ENCODE results near the gene ENOX2. TPM values are rescaled to one million over a fixed set of nuclear protein-coding genes. Genes with fewer than 3 reads are reported as not detected.

The ENOX2 gene
- polyA plus RNA-seq, 3 donors, result 6.8 to 22.1 (median 14.7) TPM

DNA sequence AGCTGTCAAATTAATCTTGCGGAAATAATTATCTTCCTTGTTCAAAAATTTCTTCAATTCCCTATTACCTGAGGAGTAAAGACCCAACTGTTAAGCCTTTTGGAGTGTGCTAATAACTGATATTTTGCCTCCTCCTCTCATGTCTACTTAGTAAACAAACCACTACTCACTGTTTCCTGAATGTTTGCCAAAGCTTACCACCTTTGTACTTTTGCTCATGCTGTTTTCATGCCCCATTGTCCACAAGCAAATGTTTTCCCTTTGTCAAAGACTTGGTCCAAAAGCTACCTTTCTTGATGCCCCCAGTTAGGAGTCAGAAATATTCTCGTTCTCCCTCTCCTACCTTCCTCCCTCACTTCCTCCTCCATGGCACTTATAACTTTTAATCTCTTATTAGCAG, 226.1 kb downstream of the ENOX2 start:
- Mint-ChIP-seq H3K27ac (no peak overlapping the region), H3K27me3 (ENCODE audit: low read depth in 3 of 3) (no peaks in the 10 kb centered on the region), H3K9me3 (peaks cover 0 to 11% (median 0%) of the 10 kb centered on the region in 7 donors), H3K36me3 (peaks cover 19 to 27% of the 10 kb centered on the region in 2 donors), H3K4me1 (no peaks in the 10 kb centered on the region), H3K4me3 (no peak overlapping the region)
- Histone ChIP-seq H3K27me3 (ENCODE audit: control insufficient read depth in 2 of 2, insufficient read depth in 2 of 2, low read length in 2 of 2) (no peaks in the 10 kb centered on the region), H3K27ac (ENCODE audit: low read depth in 1 of 2, low read length in 2 of 2) (no peak overlapping the region), H3K4me2 (replicated peaks; ENCODE audit: extremely low read depth, low read length, poor library complexity, severe bottlenecking) (no peak overlapping the region), H3K79me2 (ENCODE audit: insufficient read depth, low read length) (no peaks in the 10 kb centered on the region), H3K9me3 (replicated peaks in 1 of 2; ENCODE audit: control insufficient read depth in 1 of 2, insufficient read depth in 1 of 2, low read length in 2 of 2) (no peaks in the 10 kb centered on the region), H3K36me3 (replicated peaks in 1 of 2; ENCODE audit: control insufficient read depth in 1 of 2, insufficient read depth in 2 of 2, low read length in 2 of 2) (peaks cover 3 to 12% of the 10 kb centered on the region in 2 donors), H4K20me1 (ENCODE audit: insufficient read depth, low read length) (no peaks in the 10 kb centered on the region), H2AFZ (ENCODE audit: insufficient read depth, low read depth, low read length, poor library complexity, severe bottlenecking) (no peak overlapping the region), H3K9ac (ENCODE audit: insufficient read depth, low read length, poor library complexity, severe bottlenecking) (no peak overlapping the region), H3K4me1 (ENCODE audit: control insufficient read depth in 1 of 2, insufficient read depth in 2 of 2, low read length in 2 of 2) (no peaks in the 10 kb centered on the region), H3K4me3 (replicated peaks in 1 of 3; ENCODE audit: low read depth in 2 of 3, low read length in 3 of 3) (no peak overlapping the region)
- intact Hi-C loops (cut with micrococcal nuclease), result no loop called here
- TF ChIP-seq, protein P1, sequence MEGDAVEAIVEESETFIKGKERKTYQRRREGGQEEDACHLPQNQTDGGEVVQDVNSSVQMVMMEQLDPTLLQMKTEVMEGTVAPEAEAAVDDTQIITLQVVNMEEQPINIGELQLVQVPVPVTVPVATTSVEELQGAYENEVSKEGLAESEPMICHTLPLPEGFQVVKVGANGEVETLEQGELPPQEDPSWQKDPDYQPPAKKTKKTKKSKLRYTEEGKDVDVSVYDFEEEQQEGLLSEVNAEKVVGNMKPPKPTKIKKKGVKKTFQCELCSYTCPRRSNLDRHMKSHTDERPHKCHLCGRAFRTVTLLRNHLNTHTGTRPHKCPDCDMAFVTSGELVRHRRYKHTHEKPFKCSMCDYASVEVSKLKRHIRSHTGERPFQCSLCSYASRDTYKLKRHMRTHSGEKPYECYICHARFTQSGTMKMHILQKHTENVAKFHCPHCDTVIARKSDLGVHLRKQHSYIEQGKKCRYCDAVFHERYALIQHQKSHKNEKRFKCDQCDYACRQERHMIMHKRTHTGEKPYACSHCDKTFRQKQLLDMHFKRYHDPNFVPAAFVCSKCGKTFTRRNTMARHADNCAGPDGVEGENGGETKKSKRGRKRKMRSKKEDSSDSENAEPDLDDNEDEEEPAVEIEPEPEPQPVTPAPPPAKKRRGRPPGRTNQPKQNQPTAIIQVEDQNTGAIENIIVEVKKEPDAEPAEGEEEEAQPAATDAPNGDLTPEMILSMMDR (IDR thresholded peaks at IDR 0.05), result no peak
- no CpG with 5 or more reads among the region's 2 CpGs for WGBS (ENCODE audit: insufficient coverage)
- DNase-seq, result no peak

DNA sequence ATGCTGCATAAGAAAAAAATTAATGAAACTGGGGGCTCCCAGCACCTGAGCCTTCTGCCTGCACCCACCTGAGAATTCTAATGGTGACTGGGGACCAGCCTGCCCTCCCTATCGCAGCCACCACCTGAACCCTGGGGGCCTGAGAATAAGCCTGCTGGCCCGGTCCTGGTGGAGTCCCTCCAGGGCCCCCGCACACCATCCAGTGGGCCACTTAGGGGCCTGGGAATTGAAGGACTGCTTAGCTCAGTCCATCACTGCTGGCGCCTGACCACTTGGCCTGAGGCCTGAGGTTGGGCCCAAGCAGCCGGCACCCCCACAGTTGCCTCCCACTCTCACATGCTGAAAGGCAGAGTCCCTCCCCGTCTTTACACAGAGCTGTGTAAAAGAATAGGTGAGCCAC, 230.8 kb downstream of the ENOX2 start:
- WGBS (ENCODE audit: insufficient coverage), result 93% methylated on average over 3 of the region's 6 CpGs
- intact Hi-C loops (cut with micrococcal nuclease), result no loop called here
- H3K27ac Mint-ChIP-seq, result no peak overlapping the region
- H3K36me3 Mint-ChIP-seq, result peaks cover 41% of the 10 kb centered on the region in 2 donors
- Histone ChIP-seq H3K4me3 (replicated peaks in 1 of 3; ENCODE audit: low read depth in 2 of 3, low read length in 3 of 3) (no peak overlapping the region), H3K9me3 (replicated peaks in 1 of 2; ENCODE audit: control insufficient read depth in 1 of 2, insufficient read depth in 1 of 2, low read length in 2 of 2) (no peaks in the 10 kb centered on the region), H3K4me1 (ENCODE audit: control insufficient read depth in 1 of 2, insufficient read depth in 2 of 2, low read length in 2 of 2) (no peaks in the 10 kb centered on the region), H3K27me3 (ENCODE audit: control insufficient read depth in 2 of 2, insufficient read depth in 2 of 2, low read length in 2 of 2) (no peaks in the 10 kb centered on the region), H3K79me2 (ENCODE audit: insufficient read depth, low read length) (no peaks in the 10 kb centered on the region), H3K4me2 (replicated peaks; ENCODE audit: extremely low read depth, low read length, poor library complexity, severe bottlenecking) (no peak overlapping the region), H3K9ac (ENCODE audit: insufficient read depth, low read length, poor library complexity, severe bottlenecking) (no peak overlapping the region), H3K36me3 (replicated peaks in 1 of 2; ENCODE audit: control insufficient read depth in 1 of 2, insufficient read depth in 2 of 2, low read length in 2 of 2) (peaks cover 17 to 40% of the 10 kb centered on the region in 2 donors), H3K27ac (ENCODE audit: low read depth in 1 of 2, low read length in 2 of 2) (no peak overlapping the region), H4K20me1 (ENCODE audit: insufficient read depth, low read length) (no peaks in the 10 kb centered on the region), H2AFZ (ENCODE audit: insufficient read depth, low read depth, low read length, poor library complexity, severe bottlenecking) (no peak overlapping the region)
- no peak for DNase-seq
- no peak overlapping the region for H3K4me3 Mint-ChIP-seq
- H3K4me1 Mint-ChIP-seq, result no peaks in the 10 kb centered on the region
- no peaks in the 10 kb centered on the region for H3K27me3 Mint-ChIP-seq (ENCODE audit: low read depth in 3 of 3)
- TF ChIP-seq, protein P1 (IDR thresholded peaks at IDR 0.05), result no peak
- H3K9me3 Mint-ChIP-seq, result peaks cover 0 to 11% (median 0%) of the 10 kb centered on the region in 7 donors

All from CD14-positive monocyte (primary cell).